ENCODE data around the gene UMODL1.

The UMODL1 gene

DNA sequence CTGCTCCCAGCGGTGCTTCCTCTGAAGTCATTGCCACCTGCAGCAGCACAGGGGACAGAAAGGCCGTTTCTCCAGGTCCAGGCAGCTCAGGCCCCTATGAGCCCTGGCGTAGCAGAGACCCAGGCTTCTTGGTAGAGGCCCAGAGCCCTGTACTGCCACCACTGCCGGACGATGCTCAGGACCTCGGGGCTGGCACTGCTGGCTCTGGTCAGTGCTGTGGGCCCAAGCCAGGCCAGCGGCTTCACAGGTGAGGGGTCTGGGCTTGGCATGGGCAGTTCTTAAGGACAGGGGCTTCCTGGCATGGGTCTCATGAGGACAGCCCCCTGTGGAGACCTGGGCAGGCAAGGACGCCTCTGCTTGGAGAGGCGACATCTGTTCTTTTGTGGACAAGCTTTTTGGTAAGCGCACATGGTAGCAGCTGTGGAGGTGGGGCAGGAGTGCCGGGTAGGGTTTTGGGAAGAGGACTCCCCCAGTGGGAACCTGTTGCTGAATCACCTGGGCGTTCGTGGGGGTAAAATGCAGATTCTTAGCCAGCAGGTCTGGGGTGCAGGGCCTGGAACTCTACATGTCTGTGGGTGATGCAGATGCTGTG is at the start of gene UMODL1:
UMODL1 (plus strand) TSS at position 172 of the 592 bp plus-strand sequence; CDS start at position 172, 0 bp downstream.
- no peak for DNase-seq (ENCODE audit: low read depth)
- no peak within 1 kb of the TSS for H3K4me3 ChIP-seq (ENCODE audit: low read depth, low read length)
- no peak for TF ChIP-seq CTCF (conservative IDR thresholded peaks at IDR 0.05; ENCODE audit: low read depth, low read length)

- H3K4me3 ChIP-seq (ENCODE audit: low read depth, low read length): no peak overlapping the region
- DNase-seq (ENCODE audit: low read depth): peak; percentile 18
- TF ChIP-seq CTCF (conservative IDR thresholded peaks at IDR 0.05; ENCODE audit: low read depth, low read length): no peak
Observed at GRCh38 chr21:42021371-42022090, 49.6 kb upstream of the UMODL1 start.

DNA sequence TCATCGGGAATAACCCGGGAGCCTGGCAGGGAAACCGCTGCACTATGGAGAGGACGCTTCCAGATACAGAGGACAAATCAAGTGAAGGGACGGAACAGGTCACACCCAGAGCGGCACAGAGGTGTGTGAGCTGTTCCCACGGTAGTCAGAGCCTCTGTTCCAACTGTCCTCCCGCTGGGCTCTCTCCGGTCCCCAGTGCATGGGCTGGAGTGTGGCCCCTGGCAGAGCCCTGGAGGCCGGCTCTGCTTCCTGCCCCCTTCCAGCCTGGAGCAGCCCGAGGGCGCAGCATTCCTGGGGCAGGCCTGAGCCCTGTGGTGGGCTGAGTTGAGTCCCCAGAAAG is 49.1 kb upstream of the UMODL1 start:
- DNase-seq (ENCODE audit: low read depth): no peak
- no peak overlapping the region for H3K4me3 ChIP-seq (ENCODE audit: low read depth, low read length)
- no peak for TF ChIP-seq CTCF (conservative IDR thresholded peaks at IDR 0.05; ENCODE audit: low read depth, low read length)

DNA sequence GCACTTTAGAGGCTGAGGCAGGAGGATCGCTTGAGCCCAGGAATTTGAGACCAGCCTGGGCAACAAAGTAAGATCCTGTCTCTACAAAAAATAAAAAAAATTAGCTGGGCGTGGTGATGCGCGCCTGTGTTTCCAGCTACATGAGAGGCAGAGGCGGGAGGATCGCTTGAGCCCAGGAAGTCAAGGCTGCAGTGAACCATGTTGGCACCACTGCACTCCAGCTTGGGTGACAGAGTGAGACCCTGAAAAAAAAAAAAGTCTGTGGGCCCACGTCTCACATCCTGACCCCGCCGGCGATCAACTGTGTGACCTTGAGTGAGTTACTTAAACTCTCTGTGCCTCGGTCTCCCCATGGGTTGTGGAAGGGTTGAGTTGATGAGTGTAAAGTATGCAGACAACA is 48.2 kb upstream of the UMODL1 start:
- DNase-seq (ENCODE audit: low read depth): no peak
- H3K4me3 ChIP-seq (ENCODE audit: low read depth, low read length): no peak overlapping the region
- no peak for TF ChIP-seq CTCF (conservative IDR thresholded peaks at IDR 0.05; ENCODE audit: low read depth, low read length)

- no peak for TF ChIP-seq CTCF (conservative IDR thresholded peaks at IDR 0.05; ENCODE audit: low read depth, low read length)
- no peak overlapping the region for H3K4me3 ChIP-seq (ENCODE audit: low read depth, low read length)
- peak; percentile 23 for DNase-seq (ENCODE audit: low read depth)
Observed at GRCh38 chr21:42025376-42026081, 45.6 kb upstream of the UMODL1 start.

- H3K4me3 ChIP-seq (ENCODE audit: low read depth, low read length): no peak overlapping the region
- no peak for DNase-seq (ENCODE audit: low read depth)
- TF ChIP-seq CTCF (conservative IDR thresholded peaks at IDR 0.05; ENCODE audit: low read depth, low read length): no peak
Observed at GRCh38 chr21:42026082-42026435, 45.1 kb upstream of the UMODL1 start.
